NCI-H2081 (cell line): Measurements from ENCODE around the gene MASTL.
"Not testable (repeated sequence)": the region's sequence is repeated elsewhere in the genome, so short reads cannot be mapped to it uniquely, and the experiment has no call there.

Experiments used
- DNase-seq, 2 experiments: peaks; one replicate each; lab custom pipeline; 2025; lab: John Stamatoyannopoulos, UW

The MASTL gene

GRCh38 chr10:27155066-27155754 is at the start of gene MASTL:
MASTL (plus strand) TSS chr10:27155352; CDS start chr10:27155427, 75 bp downstream.
- peak; percentile 69 to 79 for DNase-seq

- DNase-seq: no peak
Observed at GRCh38 chr10:27108165-27108564, 47.0 kb upstream of the MASTL start.

GRCh38 chr10:27134371-27134770 is 20.8 kb upstream of the MASTL start:
- no peak for DNase-seq

- DNase-seq: no peak
Observed at GRCh38 chr10:27138277-27138676, 16.9 kb upstream of the MASTL start.

GRCh38 chr10:27143686-27144085 is 11.5 kb upstream of the MASTL start:
- no peak for DNase-seq

GRCh38 chr10:27145937-27146336 is 9.2 kb upstream of the MASTL start:
- no peak for DNase-seq

GRCh38 chr10:27147701-27148100 is 7.5 kb upstream of the MASTL start:
- no peak for DNase-seq

- no peak for DNase-seq
Observed at GRCh38 chr10:27150261-27150660, 4.9 kb upstream of the MASTL start.

- DNase-seq: no peak
Observed at GRCh38 chr10:27152687-27153086, 2.5 kb upstream of the MASTL start.

- no peak for DNase-seq
Observed at GRCh38 chr10:27153329-27153728, 1.8 kb upstream of the MASTL start.

GRCh38 chr10:27153845-27154193 is 1.3 kb upstream of the MASTL start:
- DNase-seq: peak in 1 of 2 experiments; percentile 3

GRCh38 chr10:27156566-27156965 is 1.4 kb downstream of the MASTL start:
- not testable (repeated sequence) for DNase-seq

- DNase-seq: no peak
Observed at GRCh38 chr10:27157150-27157549, 2.0 kb downstream of the MASTL start.

GRCh38 chr10:27158421-27158820 is 3.3 kb downstream of the MASTL start:
- peak in 1 of 2 experiments; percentile 55 for DNase-seq

GRCh38 chr10:27169849-27170248 is 14.7 kb downstream of the MASTL start:
- no peak for DNase-seq

- DNase-seq: no peak
Observed at GRCh38 chr10:27188259-27188658, 33.1 kb downstream of the MASTL start.

- DNase-seq: no peak
Observed at GRCh38 chr10:27188897-27189296, 33.7 kb downstream of the MASTL start.

GRCh38 chr10:27190508-27190907 is 35.4 kb downstream of the MASTL start:
- DNase-seq: no peak

- DNase-seq: no peak
Observed at GRCh38 chr10:27192284-27192683, 37.1 kb downstream of the MASTL start.

GRCh38 chr10:27197980-27198620 is 42.9 kb downstream of the MASTL start:
- DNase-seq: peak in 1 of 2 experiments; percentile 2

GRCh38 chr10:27203806-27204205 is 48.7 kb downstream of the MASTL start:
- DNase-seq: no peak

- DNase-seq: no peak
Observed at GRCh38 chr10:27207350-27207749, 52.2 kb downstream of the MASTL start.

GRCh38 chr10:27223964-27224363 is 68.8 kb downstream of the MASTL start:
- peak in 1 of 2 experiments; percentile 14 for DNase-seq
